GM12874 (cell line): ENCODE results near the gene TLR1.

Source experiments
- TF ChIP-seq, protein P1 (sequence below): IDR thresholded peaks from 2 replicates; pipeline ENCODE4 v1.5.1; 2011; ENCODE audit warnings: low read depth, mild to moderate bottlenecking, control low read depth, low read length, moderate library complexity; ENCODE audit not compliant: insufficient read depth

The TLR1 gene

GRCh38 chr4:38788317-38788716, 16.3 kb downstream of the TLR1 start:
- TF ChIP-seq, protein P1, sequence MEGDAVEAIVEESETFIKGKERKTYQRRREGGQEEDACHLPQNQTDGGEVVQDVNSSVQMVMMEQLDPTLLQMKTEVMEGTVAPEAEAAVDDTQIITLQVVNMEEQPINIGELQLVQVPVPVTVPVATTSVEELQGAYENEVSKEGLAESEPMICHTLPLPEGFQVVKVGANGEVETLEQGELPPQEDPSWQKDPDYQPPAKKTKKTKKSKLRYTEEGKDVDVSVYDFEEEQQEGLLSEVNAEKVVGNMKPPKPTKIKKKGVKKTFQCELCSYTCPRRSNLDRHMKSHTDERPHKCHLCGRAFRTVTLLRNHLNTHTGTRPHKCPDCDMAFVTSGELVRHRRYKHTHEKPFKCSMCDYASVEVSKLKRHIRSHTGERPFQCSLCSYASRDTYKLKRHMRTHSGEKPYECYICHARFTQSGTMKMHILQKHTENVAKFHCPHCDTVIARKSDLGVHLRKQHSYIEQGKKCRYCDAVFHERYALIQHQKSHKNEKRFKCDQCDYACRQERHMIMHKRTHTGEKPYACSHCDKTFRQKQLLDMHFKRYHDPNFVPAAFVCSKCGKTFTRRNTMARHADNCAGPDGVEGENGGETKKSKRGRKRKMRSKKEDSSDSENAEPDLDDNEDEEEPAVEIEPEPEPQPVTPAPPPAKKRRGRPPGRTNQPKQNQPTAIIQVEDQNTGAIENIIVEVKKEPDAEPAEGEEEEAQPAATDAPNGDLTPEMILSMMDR, result no peak

- TF ChIP-seq, protein P1, result no peak
These were observed 16.9 kb downstream of the TLR1 start for GRCh38 chr4:38787693-38788092.

GRCh38 chr4:38785901-38786402, 18.6 kb downstream of the TLR1 start:
- TF ChIP-seq, protein P1, result no peak

DNA sequence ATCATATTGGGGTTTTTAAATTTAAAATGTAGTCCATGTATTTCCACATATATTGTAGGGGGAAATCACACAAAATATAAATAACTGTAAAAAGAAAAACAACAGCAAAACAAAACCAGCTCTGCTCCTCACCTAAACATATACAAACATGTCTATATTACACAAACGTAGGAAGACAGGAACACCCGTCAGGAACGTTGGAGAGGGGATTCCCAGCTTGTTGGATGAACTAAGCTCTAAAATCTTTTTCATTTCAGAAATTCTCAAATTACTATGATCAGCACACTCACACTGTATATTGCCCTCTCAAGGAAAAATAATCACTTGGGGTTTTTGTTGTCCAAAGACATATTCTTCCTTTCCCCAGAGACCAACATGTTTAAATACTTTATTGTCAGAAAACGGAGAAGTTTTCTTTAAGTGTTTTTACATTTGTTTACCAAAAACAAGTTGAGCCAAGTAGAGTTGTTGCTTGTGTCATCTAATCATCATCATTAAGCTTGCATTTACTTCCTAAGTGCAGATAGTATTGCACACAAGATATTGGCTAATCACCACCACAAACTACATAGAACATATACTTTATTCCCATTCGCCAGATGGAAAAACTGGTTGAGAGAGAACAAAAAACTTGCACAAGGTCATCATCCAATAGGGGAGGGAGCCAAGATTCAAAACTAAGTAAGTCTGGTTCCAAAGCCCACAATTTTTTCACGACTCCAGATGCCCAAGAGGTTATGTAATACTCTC, 19.4 kb downstream of the TLR1 start:
- TF ChIP-seq, protein P1, result no peak

DNA sequence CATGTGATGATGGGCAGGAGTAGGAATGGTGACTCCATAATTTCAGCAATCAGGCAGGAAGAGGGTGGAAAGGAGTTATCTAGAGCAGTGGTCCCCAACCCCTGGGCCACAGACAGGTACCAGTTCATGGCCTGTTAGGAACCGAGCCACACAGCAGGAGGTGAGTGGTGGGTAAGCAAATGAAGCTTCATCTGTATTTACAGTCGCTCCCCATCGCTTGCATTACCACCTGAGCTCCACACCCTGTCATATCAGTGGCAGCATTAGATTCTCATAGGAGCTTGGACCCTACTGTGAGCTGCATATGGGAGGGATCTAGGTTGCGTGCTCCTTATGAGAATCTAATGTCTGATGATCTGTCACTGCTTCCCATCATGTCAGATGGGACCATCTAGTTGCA, 20.4 kb downstream of the TLR1 start:
- TF ChIP-seq, protein P1, result no peak

- TF ChIP-seq, protein P1, result no peak
These were observed 21.5 kb downstream of the TLR1 start for GRCh38 chr4:38783109-38783460.

DNA sequence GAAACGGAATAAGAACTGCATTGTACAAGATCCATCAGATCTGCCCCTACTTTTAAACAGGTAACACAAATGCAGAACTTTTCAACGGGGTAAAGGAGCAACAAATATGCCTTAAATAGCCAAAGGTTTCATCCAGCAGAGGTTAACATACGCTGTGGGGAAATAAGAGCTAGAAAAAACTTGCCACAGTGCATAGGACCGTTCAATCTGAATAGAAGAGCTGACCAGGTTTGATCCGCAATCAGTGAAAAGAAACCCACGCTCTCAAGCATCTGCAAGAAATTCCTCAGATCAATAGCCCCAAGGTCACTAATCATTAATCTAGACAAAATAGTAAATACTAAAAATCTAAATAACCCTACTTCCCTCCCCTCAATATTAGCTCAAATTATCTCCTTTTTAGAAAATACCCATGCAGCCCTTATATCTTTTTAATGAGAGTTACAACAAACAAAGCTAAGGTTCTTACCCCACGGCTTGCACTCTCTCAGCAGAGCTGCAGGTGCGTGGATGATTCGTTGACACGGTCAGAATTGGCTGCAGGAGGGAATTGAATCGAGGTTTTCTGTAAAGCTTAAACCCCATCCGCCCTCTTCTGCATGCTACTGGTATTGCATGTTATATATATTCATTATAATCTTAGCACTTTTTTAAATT, 22.0 kb downstream of the TLR1 start, which contains the start of gene TLR10:
Gene TLR10, minus strand, starts transcription at position 539 of the 657 bp plus-strand sequence. CDS start 7,400 bp downstream, outside the sequence.
- TF ChIP-seq, protein P1, result peak; percentile 51; the same call in 1 of the 2 replicates
